Stimulated activated CD8-positive, alpha-beta memory T cell treated with anti-CD3 and anti-CD28 coated beads, Interleukin-15, amount 100 ng/mL, for 24 hours (primary cell): Measurements from ENCODE around the gene LHFPL4.
"Not testable (repeated sequence)": the region's sequence is repeated elsewhere in the genome, so short reads cannot be mapped to it uniquely, and the experiment has no call there.

ENCODE experiments used
- DNase-seq: peaks from one replicate; pipeline ENCODE4 v3.0.0-alpha.2; 2020; ENCODE audit warnings: low read depth

The LHFPL4 gene

GRCh38 chr3:9553021-9553947 lies at the start of gene LHFPL4:
TSS of gene LHFPL4 (minus strand) at chr3:9553822. CDS start at chr3:9552679, 1,143 bp downstream.
- no peak for DNase-seq

- no peak for DNase-seq
Measured at GRCh38 chr3:9602620-9603019, 49.0 kb upstream of the LHFPL4 start.

GRCh38 chr3:9601006-9601581 lies 47.5 kb upstream of the LHFPL4 start:
- not testable (repeated sequence) for DNase-seq

GRCh38 chr3:9600597-9600996 lies 47.0 kb upstream of the LHFPL4 start:
- DNase-seq = no peak

GRCh38 chr3:9598783-9599387 lies 45.3 kb upstream of the LHFPL4 start:
- no peak for DNase-seq

- DNase-seq = no peak
Measured at GRCh38 chr3:9595877-9596276, 42.3 kb upstream of the LHFPL4 start.

- DNase-seq = not testable (repeated sequence)
Measured at GRCh38 chr3:9591781-9592180, 38.2 kb upstream of the LHFPL4 start.

- no peak for DNase-seq
Measured at GRCh38 chr3:9590282-9590791, 36.7 kb upstream of the LHFPL4 start.

GRCh38 chr3:9583792-9584191 lies 30.2 kb upstream of the LHFPL4 start:
- no peak for DNase-seq

GRCh38 chr3:9583371-9583770 lies 29.7 kb upstream of the LHFPL4 start:
- no peak for DNase-seq

- no peak for DNase-seq
Measured at GRCh38 chr3:9582332-9582731, 28.7 kb upstream of the LHFPL4 start.

GRCh38 chr3:9581742-9582141 lies 28.1 kb upstream of the LHFPL4 start:
- no peak for DNase-seq

- DNase-seq = no peak
Measured at GRCh38 chr3:9569054-9569453, 15.4 kb upstream of the LHFPL4 start.

- DNase-seq = no peak
Measured at GRCh38 chr3:9565316-9565715, 11.7 kb upstream of the LHFPL4 start.

- DNase-seq = no peak
Measured at GRCh38 chr3:9563851-9564250, 10.2 kb upstream of the LHFPL4 start.

GRCh38 chr3:9560056-9560455 lies 6.4 kb upstream of the LHFPL4 start:
- not testable (repeated sequence) for DNase-seq

GRCh38 chr3:9553948-9554513 lies 409 bp upstream of the LHFPL4 start:
- DNase-seq = no peak

- DNase-seq = no peak
Measured at GRCh38 chr3:9552252-9552999, 1.2 kb downstream of the LHFPL4 start.

- no peak for DNase-seq
Measured at GRCh38 chr3:9550999-9551398, 2.6 kb downstream of the LHFPL4 start.

GRCh38 chr3:9549600-9549999 lies 4.0 kb downstream of the LHFPL4 start:
- DNase-seq = no peak

- DNase-seq = no peak
Measured at GRCh38 chr3:9548991-9549390, 4.6 kb downstream of the LHFPL4 start.

GRCh38 chr3:9542182-9542581 lies 11.4 kb downstream of the LHFPL4 start:
- no peak for DNase-seq
